Ecto neural progenitor cell (in vitro differentiated cells): ENCODE results near the gene GNG4.
"Not testable (repeated sequence)": the region's sequence is repeated elsewhere in the genome, so short reads cannot be mapped to it uniquely, and the experiment has no call there.

ENCODE experiments used
- DNase-seq: peaks from one replicate; pipeline ENCODE4 v3.0.0-alpha.2; 2018; ENCODE audit warnings: low spot score

Gene GNG4

DNA sequence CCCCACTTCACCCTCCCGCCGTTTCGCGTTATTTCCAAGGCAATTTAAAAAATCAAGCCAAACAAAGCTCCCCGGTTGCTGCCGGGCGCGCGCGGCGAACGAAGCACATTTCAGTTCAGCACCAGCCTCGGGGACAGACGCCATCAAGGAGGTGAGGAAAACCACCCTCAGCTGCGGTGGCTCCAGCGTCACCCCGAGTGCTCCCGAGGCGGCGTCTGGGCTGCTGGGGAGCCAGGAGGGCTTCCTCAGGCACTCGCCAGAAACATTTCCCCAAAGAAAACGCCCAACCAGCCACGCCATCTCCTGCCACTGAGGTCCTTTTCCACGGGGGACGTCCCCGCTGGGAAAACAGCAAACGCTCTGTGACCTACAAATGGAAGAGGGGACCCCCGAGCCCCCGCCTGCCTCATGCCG, 623 bp downstream of the GNG4 start:
- DNase-seq: peak; percentile 85

DNA sequence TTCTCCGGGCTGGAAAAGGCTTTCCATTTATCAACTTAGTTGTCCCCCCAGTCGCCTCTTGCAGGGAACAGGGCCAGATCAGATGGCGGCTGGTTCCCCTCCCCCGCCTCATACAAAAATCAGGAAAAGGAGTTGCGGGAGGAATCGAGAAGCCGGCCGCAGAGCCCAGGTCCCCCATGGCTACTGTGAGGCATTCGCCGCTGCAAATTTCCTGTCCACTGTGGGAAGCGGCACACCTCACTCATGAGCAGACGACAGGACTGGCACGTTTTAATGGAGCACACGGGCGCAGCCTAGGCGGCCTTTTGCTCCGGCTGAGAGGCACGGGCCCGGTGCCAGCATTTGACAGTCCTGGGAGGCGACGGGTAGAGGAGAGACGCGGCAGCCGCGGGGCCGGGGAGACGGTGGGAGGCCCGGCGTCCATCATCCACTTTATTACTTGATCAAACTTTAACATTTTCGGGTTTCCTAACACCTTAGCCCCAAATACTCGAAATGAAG, 1.1 kb downstream of the GNG4 start:
- DNase-seq: no peak

DNA sequence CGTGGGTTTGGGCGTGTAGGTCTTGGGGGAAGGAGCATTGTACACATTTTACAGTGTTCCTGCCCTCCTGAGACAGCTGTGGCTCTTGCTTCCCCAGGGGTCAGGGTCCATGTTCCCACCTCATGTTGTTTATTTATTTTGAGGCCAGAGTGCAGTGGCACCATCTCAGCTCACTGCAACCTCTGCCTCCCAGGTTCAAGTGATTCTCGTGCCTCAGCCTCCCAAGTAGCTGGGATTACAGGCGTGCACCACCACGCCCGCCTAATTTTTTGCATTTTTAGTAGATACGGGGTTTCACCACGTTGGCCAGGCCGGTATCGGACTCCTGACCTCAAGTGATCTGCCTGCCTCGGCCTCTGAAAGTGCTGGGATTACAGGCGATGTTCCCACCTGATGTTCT, 2.0 kb downstream of the GNG4 start:
- not testable (repeated sequence) for DNase-seq

DNA sequence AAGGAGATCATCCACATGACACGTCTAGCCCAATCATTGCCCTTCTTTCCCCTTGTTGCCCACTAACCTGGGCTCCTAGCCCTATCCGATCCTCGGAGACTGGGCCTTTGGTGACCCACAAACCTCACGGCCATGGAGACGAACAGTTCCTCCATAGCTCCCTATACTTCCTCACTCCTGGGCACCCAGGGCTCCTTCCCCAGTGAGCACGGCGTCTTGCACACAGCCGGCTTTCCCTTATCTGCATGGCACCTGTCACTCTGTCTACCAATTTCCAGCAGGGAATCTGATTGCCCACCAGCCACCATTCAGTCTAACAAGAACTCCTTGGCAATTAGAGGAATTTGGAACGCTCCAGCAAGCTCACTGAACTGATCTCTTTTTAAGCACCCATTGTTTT, 3.1 kb downstream of the GNG4 start:
- no peak for DNase-seq

DNA sequence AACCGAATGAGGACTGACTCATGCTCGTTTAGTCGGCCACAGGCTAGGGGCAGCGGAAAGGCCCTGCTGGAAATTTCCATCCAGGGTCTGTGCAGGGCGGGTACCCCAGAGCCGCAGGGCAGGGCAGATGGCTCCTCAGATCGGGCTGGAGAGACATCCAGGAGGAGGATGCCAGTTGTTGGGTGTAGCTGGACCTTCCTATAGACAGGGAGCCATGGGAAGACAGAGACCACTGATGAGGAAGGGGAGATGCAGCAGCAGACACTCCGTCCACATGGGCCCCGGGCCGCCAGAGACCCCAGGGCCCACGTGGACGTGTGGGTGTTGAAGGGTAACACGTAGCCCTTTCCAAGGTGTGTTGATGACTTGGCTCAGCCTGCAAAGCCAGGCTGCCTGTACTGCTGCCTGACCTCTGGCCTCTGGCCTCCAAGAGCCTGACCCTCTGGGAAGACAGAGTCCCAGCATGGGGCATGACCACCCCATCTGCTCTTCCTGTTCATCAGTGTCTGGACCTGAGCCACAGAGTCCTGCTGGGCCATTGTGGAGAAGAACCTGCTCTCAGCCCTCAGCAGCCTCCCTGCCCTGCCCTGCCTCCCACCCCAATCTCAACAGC, 4.8 kb downstream of the GNG4 start:
- no peak for DNase-seq

DNA sequence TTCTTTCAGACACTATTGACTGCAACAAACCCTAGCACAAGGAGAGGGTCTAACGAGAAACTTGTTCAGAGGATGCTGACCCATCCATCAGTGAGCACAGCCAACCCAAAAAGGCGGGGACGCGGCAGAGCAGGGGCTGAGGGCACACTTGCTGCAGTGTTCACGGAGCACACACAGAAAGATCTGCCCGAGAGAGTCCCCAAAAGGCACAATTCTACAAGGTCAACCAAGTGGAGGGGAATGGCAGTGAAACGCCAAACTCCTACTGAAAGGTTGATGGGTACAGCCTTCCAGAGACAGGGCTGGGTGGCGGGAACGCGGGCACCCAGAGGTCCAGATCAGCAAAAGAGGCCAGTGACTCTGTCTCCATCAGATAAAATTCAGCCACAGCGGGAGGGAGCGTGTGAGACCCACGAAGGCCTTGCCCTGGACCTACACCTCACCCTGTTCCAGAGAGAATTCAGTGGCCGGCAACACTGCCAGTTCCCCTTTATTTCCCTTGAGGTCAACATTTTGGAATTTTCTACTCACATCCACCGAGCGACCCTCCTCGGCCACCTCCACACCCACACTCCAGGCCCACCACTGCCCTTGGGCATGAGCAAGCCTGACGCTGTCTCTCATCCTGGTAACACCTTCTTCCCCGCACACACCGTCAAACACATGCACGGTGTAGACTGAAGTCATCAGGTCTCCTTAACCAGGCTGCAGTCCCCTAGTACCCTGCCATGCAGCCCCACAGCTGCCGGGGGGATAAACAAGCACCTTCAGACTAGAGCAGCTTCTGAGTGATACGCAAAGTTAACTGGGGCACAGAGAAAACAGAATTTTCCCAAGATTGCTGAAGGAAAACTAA, 5.5 kb downstream of the GNG4 start:
- DNase-seq: no peak

DNA sequence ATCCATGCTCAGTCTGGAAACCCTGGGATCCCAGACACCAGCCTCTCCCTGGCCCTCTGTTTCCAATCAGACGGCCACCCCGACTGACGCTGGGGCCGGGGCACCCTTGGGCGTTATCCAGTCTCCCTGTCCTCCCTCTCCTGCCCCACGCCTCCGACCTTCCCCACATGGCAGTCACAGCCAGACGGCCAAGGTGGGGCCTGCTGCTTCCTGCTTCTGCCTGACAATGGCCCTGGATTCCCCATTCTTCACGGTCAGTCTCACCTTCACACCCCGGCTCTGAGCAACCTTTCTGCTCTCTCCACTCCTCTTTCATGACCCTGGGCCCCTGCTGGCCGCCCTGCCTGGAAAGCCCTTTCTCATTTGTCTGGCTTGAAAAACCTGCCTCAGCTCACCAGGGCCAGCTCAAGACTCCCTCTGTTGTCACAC, 6.6 kb downstream of the GNG4 start:
- DNase-seq: no peak

DNA sequence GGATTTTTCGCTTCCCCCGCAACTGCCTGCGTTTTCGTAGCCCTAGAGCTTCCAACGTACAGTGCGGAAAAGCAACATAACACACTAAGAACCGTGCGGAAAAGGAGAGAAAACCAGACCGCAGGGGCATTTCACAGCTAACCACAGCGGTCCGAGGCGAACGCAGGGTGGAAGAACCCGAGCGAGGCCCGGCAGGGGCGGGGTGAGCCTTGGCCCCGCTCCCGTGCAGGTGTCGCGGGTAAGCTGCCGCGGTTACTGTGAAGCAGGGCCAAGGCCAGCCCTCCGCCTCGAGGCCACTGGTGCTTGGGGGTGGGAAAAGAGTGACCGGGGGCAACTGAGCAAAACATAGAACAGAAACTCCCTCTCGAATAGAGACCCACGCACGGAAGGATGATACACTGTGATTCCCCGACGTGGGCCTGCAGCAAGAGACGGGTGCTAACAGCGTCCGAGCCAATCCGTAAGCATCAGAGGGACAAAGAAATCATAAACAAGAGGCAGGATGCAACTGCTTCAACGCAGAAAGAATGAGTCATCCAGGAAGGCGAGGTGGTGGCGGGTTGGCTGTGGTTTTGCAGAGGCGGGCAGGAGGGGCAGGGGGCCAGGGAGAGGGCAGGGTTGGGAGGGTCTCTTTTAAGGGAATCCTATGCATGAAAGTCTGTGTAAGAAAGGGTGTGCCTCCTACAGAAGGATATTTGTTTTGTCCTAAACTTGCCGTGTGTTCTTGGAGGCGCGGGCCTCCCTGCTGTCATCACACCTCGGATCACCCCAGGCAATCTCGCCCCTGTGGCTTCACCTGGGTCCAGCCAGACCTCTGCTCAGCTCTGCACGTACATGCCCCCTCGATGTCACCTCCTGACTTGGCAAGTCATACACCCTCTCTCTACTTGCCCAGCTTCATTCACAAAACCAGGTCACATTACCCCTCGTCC, 7.3 kb downstream of the GNG4 start:
- no peak for DNase-seq

DNA sequence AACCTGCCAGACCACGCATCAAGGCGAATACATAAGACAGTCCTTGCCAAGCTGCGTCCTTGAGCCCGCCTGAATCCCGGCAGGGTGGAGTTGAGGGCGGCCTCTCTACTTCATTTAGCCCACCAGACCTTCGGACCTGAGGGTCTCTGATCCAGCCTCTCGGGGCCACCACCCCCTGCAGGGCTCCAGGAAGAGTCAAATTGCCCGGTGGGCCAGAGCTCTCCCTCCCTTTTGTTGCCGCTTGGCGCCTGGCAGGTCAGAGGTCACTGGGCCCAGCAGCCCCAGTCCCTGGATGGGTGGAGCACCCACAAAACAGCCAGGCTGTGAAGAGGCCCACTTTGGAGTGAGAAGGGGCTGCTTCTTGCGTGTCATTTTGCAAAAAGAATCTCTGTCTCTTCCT, 9.0 kb downstream of the GNG4 start:
- no peak for DNase-seq

DNA sequence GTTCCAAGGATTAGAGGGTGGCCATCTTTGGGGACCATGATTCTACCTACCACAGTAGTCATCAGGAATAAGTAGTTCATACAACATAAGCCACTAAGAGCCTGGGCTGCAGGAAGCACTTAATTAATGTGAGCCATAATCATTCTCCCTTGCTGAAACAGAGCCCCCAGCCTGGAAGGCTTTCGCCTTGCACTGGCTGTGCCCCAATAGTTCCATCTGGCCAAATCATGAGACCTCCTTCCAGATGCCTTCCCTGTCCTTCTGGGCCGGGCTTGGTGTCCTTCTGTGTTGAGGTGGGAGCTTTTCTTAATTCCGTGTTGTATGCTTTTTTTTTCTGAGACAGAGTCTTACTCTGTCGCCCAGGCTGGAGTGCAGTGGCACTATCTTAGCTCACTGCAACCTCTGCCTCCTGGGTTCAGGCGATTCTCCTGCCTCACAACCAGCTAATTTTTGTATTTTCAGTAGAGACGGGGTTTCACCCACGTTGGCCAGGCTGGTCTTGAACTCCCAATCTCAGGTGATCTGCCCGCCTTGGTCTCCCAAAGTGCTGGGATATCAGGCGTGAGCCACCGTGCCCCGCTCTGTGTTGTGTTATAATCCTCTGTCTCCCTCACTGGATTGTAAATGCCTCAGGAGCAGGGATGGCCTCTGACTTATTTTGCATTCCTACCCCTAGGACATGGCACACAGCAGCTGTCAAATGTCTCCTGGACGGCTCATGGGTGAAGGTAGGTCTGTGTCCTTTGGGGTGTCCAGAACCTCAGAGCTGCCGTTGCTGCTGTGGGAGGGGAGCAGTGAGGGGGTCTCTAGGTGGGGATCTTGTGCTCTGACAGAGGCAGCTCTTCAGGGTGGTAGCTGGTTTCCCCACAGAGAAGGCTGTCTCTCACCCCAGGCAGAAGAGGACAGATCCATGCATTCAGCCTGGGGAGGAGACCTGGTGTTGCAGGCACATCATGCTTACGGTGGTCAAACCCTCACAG, 10.1 kb downstream of the GNG4 start:
- no peak for DNase-seq

DNA sequence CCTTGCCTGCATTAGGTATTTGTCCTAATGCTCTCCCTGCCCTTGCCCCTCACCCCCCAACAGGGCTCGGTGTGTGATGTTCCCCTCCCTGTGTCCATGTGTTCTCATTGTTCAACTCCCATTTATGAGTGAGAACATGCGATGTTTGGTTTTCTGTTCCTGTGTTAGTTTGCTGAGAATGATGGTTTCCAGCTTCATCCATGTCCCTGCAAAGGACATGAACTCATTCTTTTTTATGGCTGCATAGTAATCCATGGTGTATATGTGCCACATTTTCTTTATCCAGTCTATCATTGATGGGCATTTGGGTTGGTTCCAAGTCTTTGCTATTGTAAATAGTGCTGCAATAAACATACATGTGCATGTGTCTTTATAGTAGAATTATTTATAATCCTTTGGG, 11.0 kb downstream of the GNG4 start:
- DNase-seq: not testable (repeated sequence)

DNA sequence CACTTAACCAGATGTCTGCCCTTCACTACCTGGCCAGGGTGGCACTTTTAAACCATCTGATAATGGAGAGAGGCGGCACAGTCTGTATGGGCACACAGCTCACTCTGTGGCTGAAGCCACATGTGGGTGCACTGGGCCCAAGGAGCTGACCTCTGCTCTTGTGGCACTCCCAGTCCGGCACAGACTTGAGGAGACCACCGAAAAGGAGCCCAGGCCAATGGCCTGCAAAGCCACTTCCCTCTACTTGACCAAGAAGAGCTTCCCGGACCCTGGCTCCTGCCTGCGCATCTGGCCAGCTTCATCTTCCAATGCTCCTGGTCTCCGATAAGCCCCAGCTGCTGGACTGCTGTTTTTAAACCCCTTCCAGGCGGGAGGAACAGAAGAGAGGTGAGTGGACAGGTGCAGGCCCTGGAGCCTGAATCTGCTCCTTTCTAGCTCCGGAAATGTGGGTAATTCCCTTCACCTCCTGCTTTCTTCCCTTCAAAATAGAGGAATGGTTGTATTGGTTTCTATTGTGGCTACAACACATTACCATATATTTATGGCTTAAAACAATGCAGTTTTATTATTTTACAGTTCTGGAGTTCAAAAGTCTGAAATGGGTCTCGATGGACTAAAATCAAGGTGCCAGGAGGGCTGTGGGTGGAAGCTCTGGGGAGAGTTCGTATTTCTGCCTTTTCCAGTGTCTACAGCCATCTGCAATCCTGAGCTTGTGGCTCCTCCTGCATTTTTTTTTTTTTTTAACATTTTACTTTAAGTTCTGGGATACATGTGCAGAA, 11.6 kb downstream of the GNG4 start:
- no peak for DNase-seq

DNA sequence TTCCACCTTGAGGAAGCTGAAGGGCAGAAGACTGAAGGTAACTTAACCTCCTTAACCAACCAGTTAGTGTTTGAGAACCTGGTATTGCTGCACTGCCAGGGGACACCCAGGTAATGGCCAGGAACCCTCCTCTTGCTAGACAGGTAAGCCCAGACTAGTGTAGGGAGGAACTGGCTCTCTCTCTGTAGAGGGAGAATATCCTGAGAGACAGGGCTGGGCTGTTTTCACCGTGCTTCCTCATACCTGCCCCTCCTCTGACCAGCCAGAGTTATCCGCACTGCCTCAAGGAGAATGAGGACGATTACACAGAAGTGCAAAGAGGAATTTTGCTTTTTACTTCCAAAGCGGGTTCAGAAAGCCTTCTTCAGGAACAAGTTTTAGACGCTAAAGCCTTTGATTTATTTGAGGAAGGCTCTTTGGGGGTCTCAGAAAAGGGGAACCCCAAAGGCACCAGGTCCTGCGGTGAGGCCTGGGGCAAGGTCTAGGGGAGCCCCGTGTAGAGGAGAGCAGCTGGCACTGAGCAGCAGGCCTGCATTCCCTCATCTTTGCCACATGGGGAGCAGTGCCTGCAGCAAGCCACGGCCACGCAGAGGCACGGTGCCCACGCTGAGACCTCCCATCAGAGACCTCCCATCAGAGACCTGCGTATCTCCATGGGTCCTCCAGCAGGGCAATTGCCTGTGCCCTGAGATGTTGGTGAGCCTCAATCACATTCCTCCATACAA, 13.5 kb downstream of the GNG4 start:
- DNase-seq: no peak

DNA sequence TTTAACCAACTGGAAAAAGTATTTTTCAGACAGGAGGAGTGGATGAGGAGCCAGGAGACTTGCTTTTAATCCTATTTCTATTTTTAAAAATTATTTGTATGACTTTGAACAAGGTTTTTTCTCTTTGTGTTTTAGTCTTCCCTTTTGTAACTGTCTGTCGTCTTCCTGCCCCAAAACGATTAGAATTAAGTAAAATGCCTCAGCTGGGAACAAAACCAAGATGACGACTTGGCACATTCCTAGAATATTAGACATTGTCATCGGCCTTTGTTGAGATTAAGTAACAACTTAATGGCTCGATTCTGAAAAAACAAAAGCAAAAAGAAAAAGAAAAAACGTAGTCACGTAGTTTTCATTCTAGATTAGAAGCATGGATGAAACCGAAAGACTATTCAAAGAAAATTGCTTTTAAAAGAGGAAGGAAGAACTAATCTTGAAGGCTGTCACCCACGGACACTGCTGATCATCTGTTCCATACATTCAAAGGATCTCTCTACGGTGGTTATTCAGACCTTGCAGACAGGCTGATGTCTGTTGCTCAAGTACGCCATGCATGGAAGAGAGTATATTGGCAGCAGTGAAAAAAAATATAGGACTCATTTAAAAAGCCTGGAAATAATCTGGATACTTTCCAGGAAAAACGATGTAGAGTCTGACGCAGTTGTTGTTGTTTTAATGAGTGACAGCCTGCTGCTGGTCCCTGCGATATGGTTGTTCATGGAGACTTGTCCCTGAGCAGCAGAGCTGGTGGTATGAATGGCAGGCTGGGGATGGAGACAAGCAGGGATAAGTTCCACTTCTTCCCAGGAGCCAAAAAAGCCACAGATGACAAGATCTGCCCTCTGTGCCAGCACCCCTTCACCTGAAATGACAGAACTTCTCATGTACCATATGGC, 16.8 kb downstream of the GNG4 start:
- no peak for DNase-seq

DNA sequence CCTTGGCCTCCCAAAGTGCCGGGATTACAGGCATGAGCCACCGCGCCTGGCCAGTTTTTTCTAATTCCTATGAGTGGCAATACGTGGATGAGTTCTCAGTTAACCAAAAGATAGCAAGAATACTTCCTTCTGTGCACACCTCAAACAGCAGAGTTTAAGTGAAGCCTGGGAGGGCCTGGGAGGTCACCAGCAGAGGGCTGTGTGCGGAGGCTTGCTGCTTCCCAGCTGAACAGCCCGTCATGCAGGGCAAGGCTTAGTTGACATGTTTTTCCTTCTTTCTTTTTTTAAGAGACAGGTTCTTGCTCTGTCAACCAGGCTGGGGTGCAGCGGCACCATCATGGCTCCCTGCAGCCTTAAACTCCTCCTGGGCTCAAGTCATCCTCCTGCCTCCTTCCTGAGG, 17.8 kb downstream of the GNG4 start:
- DNase-seq: no peak

DNA sequence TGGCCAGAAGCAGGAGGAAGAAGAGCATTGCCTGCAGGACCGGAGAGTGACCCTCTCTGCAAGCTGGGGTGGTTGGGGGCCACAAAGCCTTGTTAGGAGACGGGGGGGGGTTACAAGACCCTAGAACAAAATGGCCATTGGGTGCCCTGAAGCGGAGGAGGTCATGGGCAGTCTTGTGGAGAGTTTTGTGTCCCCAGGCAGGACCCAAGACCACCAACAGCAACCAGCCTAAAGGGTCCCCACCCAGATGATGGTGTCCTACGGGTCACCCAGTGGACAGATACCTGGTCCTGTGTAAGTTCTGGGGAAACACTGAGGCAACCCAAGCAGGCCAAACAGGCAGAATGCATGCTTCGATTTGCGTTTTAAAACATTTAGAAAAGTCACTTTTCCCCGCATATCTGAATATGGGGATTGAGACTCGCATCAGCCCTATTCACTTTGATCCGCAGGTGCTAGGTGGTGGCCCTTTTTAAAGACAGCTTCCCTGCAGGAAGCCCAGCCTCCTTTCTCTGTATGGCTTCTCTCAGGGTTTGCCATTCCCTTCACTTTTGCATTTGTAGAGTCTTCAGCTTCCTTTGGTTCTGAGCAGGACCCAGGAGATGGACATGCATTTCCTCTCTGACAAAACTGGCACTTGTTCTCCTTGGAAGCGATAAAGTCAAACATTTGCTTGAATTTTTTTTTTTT, 21.1 kb downstream of the GNG4 start:
- no peak for DNase-seq

DNA sequence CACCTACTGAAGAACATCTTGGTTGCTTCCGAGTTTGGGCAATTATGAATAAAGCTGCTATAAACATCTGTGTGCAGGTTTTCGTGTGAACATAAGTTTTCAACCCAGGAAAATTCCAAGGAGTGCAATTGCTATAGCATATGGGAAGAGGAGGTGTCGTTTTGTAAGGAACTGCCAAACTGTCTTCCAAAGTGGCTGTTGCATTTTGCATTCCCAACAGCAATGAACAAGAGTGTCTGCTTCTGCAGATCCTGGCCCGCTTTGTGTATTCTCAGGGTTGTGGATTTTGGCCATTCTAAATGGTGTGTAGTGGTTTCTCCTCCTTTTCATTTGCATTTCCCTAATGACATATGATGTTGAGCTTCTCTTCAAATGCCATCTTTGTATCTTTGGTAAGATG, 23.8 kb downstream of the GNG4 start:
- no peak for DNase-seq

DNA sequence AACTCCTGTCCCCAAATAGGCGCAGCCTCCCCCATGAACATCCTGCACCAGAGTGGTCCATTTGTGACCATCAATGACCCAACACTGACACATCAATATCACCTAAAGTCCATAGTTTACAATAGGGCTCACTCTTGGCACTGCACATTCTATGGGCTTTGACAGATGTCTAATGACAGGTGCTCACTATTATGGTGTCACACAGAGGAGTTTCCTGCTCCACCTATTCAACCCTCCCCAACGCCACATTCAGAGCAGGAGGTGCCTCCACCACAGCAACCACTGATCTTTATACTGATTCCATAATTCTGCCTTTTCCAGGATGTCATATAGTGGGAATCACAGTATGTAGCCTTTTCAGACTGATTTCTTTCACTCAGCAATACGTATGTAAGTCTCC, 24.2 kb downstream of the GNG4 start:
- DNase-seq: no peak
